Spleen (tissue), 11 donors: ENCODE measurements around the gene PTPN4. TPM values are rescaled to one million over a fixed set of nuclear protein-coding genes. Genes with fewer than 3 reads are reported as not detected.

Experiments used
- DNase-seq: peaks from one replicate; pipeline ENCODE4 v3.0.0-alpha.2; 2020
- H3K27ac ChIP-seq, 8 donors: fragments of 200-600 bp; sonication (generic) in 7 of 8; 1 replicate in 4 of 8; 2 replicates in 4 of 8; pipeline versions ENCODE4 v1.5.0 to v1.8.0; 2016 to 2021; ENCODE audit warnings: inconsistent platforms in 4 of 8, mild to moderate bottlenecking in 4 of 8, moderate library complexity in 1 of 8
- H3K27me3 ChIP-seq, 7 donors: fragments of 200-600 bp; sonication (generic) in 6 of 7; replicated peaks in 1 of 7; 1 replicate in 4 of 7; 2 replicates in 3 of 7; pipeline versions ENCODE4 v1.5.0 to v1.8.0; 2016 to 2021; ENCODE audit warnings: inconsistent platforms in 3 of 7, mild to moderate bottlenecking in 1 of 7
- H3K36me3 ChIP-seq, 6 donors: fragments of 200-600 bp; sonication (generic) in 5 of 6; 1 replicate in 4 of 6; 2 replicates in 2 of 6; pipeline versions ENCODE4 v1.5.0 to v1.8.0; 2016 to 2021; ENCODE audit warnings: inconsistent platforms in 2 of 6
- H3K4me1 ChIP-seq, 6 donors: fragments of 200-600 bp; sonication (generic) in 5 of 6; 1 replicate in 3 of 6; 2 replicates in 3 of 6; pipeline versions ENCODE4 v1.5.0 to v1.8.0; 2016 to 2021; ENCODE audit warnings: inconsistent platforms in 3 of 6
- H3K4me3 ChIP-seq, 8 donors: fragments of 200-600 bp; sonication (generic) in 7 of 8; 1 replicate in 4 of 8; 2 replicates in 4 of 8; pipeline versions ENCODE4 v1.5.0 to v1.8.0; 2016 to 2021; ENCODE audit warnings: inconsistent platforms in 4 of 8, mild to moderate bottlenecking in 4 of 8, moderate library complexity in 2 of 8
- H3K9me3 ChIP-seq, 8 donors: fragments of 200-600 bp; sonication (generic) in 7 of 8; 1 replicate in 4 of 8; 2 replicates in 4 of 8; pipeline versions ENCODE4 v1.5.0 to v1.8.0; 2016 to 2021; ENCODE audit warnings: inconsistent platforms in 4 of 8
- CTCF ChIP-seq, 11 experiments: fragments of 200-600 bp in 7 of 11; fragments of 450-650 bp in 4 of 11; sonication (generic) in 4 of 11; IDR thresholded peaks in 8 of 11; conservative IDR thresholded peaks in 3 of 11; 1 replicate in 7 of 11; 2 replicates in 4 of 11; pipeline versions ENCODE4 v1.4.0 to v1.8.0; 2016 to 2021; ENCODE audit warnings: antibody characterized with exemption in 11 of 11, inconsistent platforms in 4 of 11, mild to moderate bottlenecking in 1 of 11
- POLR2A ChIP-seq, 3 donors: fragments of 450-650 bp; IDR thresholded peaks; one replicate each; pipeline ENCODE4 v1.5.1; 2017; ENCODE audit warnings: antibody characterized with exemption in 3 of 3, mild to moderate bottlenecking in 1 of 3
- POLR2AphosphoS5 ChIP-seq, 3 donors: sonication (generic); formaldehyde crosslinking; IDR thresholded peaks; one replicate each; pipeline ENCODE4 v1.5.1; 2017; ENCODE audit warnings: antibody characterized with exemption in 3 of 3
- WGBS, 5 donors: extraction: QIAGEN DNeasy Blood & Tissue Kit in 3 of 5; methylation state at CpG; one replicate each; pipeline versions ENCODE4 v1.1.5 to v1.1.7; 2013 to 2018; 5-methylcytosine and 5-hydroxymethylcytosine counted together
- intact Hi-C: fragments of 100-400 bp; cut with DNase I; formaldehyde crosslinking; loops from one replicate; pipeline ENCODE4 v1.15.0; 2023; ENCODE audit warnings: low total_unique reads
- polyA plus RNA-seq, 3 donors: library from polyadenylated mRNA; stranded (reverse); fragments of 200-250 nt; gene quantifications; one replicate each; pipeline ENCODE4 v1.2.1, GENCODE V29; 2013
- total RNA-seq, 7 donors: library from RNA; depleted of rRNA in 3 of 7; stranded (reverse); fragments of >200 nt in 3 of 7; fragmentation: NEBNext Ultra II Directional in 4 of 7; extraction: Animal tissue kit (Norgen Biotek cat#: 25700) in 4 of 7; gene quantifications; one replicate each; pipeline versions ENCODE4 v1.1.0 to v1.2.1, GENCODE V29; 2016 to 2021
- donor health status: healthy with polysubstance abuse.
- donor health status: DM: no; HTN: no; CAD: no; lungs with moderate emphysema.
- donor health status: DM: no; HTN: no; CAD: no.
- donor health status: Bipolar disorder and iron deficiency.
- donor health status: healthy.
- donor health status: DM: no; HTN: no; CAD: no.
- donor health status: DM: yes; HTN: yes; CAD: no.

PTPN4 gene
- total and polyA plus RNA-seq, 10 donors, result 2.4 to 50.9 (median 37.1) TPM

- DNase-seq, result no peak
- Histone ChIP-seq H3K9me3 (peaks cover 0 to 5% (median 0%) of the 10 kb centered on the region in 8 donors), H3K4me3 (no peak overlapping the region), H3K4me1 (no peaks in the 10 kb centered on the region), H3K27me3 (no peaks in the 10 kb centered on the region), H3K36me3 (peaks cover 0 to 69% (median 25%) of the 10 kb centered on the region in 6 donors), H3K27ac (no peak overlapping the region)
- TF ChIP-seq POLR2A (IDR thresholded peaks at IDR 0.05), result no peak
- no peak for TF ChIP-seq POLR2AphosphoS5 (IDR thresholded peaks at IDR 0.05)
- TF ChIP-seq CTCF (IDR thresholded peaks at IDR 0.05 in 8 of 11, conservative IDR thresholded peaks at IDR 0.05 in 3 of 11), result no peak
- 93 to 100% (median 98%) methylated on average over 2 of the region's 2 CpGs for WGBS, 5 donors
- intact Hi-C loops, result no loop called here
Measured at GRCh38 chr2:119901013-119901412, 141.3 kb downstream of the PTPN4 start.

- Histone ChIP-seq H3K9me3 (peaks cover 0 to 12% (median 0%) of the 10 kb centered on the region in 8 donors), H3K27me3 (no peaks in the 10 kb centered on the region), H3K36me3 (peaks cover 0 to 32% (median 2%) of the 10 kb centered on the region in 6 donors), H3K27ac (no peak overlapping the region), H3K4me1 (no peaks in the 10 kb centered on the region), H3K4me3 (no peak overlapping the region)
- TF ChIP-seq CTCF (IDR thresholded peaks at IDR 0.05 in 8 of 11, conservative IDR thresholded peaks at IDR 0.05 in 3 of 11), result no peak
- TF ChIP-seq POLR2AphosphoS5 (IDR thresholded peaks at IDR 0.05), result no peak
- no peak for TF ChIP-seq POLR2A (IDR thresholded peaks at IDR 0.05)
- DNase-seq, result no peak
- intact Hi-C loops, result no loop called here
- WGBS, 5 donors, result 82 to 95% (median 91%) methylated on average over 2 of the region's 2 CpGs
Measured at GRCh38 chr2:119910566-119910965, 150.8 kb downstream of the PTPN4 start.

- TF ChIP-seq CTCF (IDR thresholded peaks at IDR 0.05 in 8 of 11, conservative IDR thresholded peaks at IDR 0.05 in 3 of 11) (no peak), POLR2A (IDR thresholded peaks at IDR 0.05) (no peak), POLR2AphosphoS5 (IDR thresholded peaks at IDR 0.05) (no peak)
- Histone ChIP-seq H3K27me3 (no peaks in the 10 kb centered on the region), H3K4me3 (no peak overlapping the region), H3K9me3 (peaks cover 0 to 12% (median 0%) of the 10 kb centered on the region in 8 donors), H3K27ac (no peak overlapping the region), H3K4me1 (no peaks in the 10 kb centered on the region), H3K36me3 (peaks cover 0 to 24% (median under 1%) of the 10 kb centered on the region in 6 donors)
- WGBS, 5 donors, result 51 to 98% (median 91%) methylated on average over 1 of the region's 1 CpG
- intact Hi-C loops, result no loop called here
- no peak for DNase-seq
Measured at GRCh38 chr2:119914266-119914665, 154.5 kb downstream of the PTPN4 start.

GRCh38 chr2:119921825-119922224 is 162.1 kb downstream of the PTPN4 start:
- H3K9me3 ChIP-seq, result no peaks in the 10 kb centered on the region
- no peak for TF ChIP-seq CTCF (IDR thresholded peaks at IDR 0.05 in 8 of 11, conservative IDR thresholded peaks at IDR 0.05 in 3 of 11)
- no peak for TF ChIP-seq POLR2AphosphoS5 (IDR thresholded peaks at IDR 0.05)
- no peak for TF ChIP-seq POLR2A (IDR thresholded peaks at IDR 0.05)
- DNase-seq, result no peak
- 78 to 98% (median 92%) methylated on average over 1 of the region's 1 CpG for WGBS, 5 donors
- H3K27ac ChIP-seq, result no peak overlapping the region
- intact Hi-C loops, result no loop called here
- peaks cover 0 to 4% (median 0%) of the 10 kb centered on the region in 6 donors for H3K36me3 ChIP-seq
- no peaks in the 10 kb centered on the region for H3K27me3 ChIP-seq
- H3K4me3 ChIP-seq, result no peak overlapping the region
- no peaks in the 10 kb centered on the region for H3K4me1 ChIP-seq
